Fibroblast of skin of right quadriceps (primary cell): Measurements from ENCODE around the gene CYBB.
A peak's percentile ranks its signal among the peaks of the same experiment; 100 is the strongest.

Source experiments
- DNase-seq: peaks from one replicate; pipeline ENCODE4 v3.0.0-alpha.2; 2013

CYBB gene

DNA sequence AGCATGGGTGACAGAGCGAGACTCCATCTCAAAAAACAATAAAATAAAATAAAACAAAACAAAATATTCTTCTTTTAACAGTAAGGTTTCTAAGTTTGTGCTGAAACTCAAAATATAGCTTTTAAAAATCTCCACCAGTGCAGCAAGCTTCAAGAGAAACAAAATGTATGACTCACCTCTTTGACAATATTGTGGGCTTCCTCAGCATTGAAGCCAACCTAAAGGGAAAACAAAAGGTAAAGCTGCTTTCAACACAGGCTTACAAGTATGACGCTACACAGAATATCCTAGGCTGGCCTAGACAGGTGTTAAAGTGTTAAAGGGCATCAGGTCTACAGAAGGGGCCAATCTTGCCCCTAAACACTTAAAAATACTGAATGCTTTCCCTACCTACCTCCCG is 66.3 kb downstream of the CYBB start:
- DNase-seq: no peak

DNA sequence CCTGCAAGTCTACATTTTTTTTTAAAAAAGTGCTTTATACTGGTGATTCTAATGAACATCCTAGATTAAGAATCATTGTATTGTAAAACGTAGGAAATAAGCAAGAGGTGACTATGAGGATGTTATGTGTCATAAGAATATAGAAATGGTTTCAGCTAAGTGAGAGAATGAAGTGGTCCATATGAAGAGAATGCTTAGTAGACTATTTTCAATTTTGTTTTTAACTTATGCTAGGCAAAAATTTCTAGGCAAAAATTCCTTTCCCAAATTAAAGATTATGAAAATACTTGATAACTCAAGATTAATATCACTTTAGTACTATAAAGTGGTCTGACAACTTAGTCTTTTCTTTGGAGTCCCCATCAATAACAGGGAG is 66.7 kb downstream of the CYBB start:
- no peak for DNase-seq

DNA sequence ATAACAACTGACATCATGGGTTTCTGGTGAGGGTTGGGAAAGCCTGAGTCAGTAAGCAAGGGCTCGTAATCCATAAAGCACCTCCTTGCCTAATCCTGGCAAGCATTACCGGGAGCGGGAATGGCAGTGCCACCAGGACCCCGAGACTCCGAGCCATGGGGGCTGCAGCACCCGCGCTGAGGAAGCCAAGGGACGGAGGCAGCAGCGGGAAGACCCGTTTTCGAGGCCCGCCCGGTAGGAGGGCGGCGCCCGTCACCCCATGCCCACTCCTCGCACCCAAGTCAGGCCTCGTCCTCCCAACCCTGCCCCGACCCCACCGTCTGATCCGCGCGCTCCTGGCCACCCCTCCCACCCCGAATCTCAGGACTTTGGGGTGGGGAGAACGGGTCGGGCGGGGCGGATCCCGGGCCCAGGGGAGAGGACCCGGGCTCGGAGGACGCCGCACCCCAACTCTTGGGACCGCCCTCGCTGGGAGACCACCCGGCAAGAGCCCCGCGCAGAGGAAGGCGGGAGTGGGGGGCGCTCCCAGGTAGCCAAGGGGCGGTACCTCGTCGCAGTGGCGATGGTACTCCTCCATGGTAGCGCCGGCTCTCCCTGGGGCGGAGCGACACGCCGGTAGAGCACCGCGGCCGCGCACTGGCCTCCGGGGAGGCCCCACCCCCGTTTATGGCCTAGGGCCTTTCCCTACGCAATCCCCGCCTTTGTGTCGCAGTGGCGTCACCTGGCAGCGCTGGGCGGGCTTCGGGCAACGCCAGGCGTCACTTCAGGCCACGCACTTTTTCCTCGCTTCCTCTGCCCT is 67.3 kb downstream of the CYBB start, which contains the start of gene DYNLT3:
DYNLT3 (minus strand) TSS at position 638 of the 799 bp plus-strand sequence; CDS start at position 577, 61 bp downstream.
- peak; percentile 75 for DNase-seq

DNA sequence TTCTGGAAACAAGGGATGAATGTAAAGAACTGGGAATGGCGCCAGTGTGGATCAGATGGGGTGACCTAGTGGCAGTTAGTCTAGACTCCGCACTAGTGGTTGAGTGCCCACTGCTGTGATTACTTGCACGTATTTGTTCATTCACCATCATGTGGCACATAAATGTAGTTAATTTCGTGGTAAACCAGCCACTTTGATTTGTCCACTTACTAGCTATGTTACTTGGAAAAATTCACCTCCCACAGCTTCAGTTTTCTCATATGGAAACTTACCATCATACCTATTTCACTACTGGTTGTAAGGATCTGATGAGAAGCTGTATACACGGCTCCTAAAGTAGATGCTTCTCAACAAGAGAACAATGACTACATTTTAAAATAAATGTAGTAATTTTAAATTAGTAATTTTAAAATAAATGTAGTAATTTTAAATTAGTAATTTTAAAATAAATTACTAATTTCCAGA is 67.9 kb downstream of the CYBB start:
- DNase-seq: no peak

DNA sequence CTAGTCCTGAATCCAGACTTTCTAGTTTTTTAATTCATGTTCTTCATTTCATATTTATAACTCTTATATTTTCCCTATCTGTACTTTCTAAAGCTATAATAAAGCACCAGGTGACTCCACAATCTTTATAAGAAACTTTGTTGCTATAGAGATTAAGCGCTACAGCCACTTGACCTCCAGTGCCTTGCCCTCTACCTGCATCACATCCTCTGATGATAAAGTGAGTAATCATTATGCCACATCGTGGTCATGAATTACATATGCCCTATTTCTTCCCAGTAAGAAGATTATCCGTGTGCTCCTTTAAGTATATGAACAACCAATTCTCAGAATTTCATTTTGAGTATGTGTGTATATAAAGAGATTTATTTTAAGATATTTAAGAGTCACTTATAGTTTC is 74.3 kb downstream of the CYBB start:
- no peak for DNase-seq

DNA sequence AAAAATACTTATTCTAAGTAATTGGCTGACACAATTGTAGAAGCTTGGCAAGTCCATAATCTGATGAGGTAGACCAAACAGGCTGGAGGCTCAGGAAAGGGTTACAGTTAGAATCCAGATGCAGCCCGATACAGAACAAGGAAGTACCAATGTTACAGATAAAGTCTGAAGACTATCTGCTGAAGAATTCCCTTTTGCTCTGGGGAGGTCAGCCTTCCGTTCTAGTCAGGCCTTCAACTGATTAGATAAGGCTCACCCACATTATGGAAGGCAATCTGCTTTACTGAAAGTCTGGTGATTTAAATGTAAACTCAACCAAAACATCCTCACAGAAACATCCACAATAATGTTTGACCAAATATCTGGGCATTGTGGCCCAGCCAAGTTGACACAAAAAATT is 74.9 kb downstream of the CYBB start:
- DNase-seq: no peak

DNA sequence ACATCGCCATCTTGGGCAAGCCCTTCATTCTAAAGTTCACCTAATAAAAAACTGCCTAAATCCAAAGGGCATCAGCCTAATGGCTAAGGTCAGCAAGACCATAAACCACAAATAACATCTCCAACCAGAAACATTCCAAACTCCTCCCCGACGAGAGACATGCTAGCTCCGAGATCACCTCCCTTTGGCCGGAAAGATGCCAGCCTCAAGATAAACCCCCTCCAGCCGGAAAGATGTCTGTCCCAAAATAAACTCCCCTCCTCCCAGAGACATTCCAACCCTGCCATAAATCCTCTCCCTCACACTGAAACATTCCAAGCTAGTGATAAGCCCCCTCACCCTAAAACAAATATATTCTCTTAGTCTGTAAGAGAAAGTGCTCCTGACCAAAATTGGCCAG is 80.9 kb downstream of the CYBB start:
- no peak for DNase-seq

DNA sequence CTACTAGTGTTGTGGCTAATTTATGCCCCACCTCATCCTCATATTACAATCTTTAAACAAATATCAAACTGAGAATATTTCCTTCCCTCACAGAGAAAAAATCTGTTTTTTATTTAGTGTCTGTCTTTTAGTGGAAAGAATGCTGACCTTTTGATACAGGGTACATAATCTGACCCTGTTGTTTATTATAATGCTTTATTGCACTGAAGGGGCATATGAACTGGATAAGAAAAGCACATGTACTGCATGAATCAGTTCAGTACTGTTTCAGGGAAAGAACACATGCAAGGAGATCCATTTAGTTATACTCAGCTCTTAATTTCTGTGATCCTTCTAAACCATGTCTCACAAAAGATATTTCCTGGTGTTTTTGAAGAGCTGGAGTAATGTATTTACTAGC is 83.0 kb downstream of the CYBB start:
- no peak for DNase-seq
